Thyroid gland (tissue), 4 donors: ENCODE results near the gene FKRP.

Experiments
- POLR2A ChIP-seq, 2 donors: fragments of 450-650 bp; IDR thresholded peaks; one replicate each; pipeline ENCODE4 v1.6.1; 2017; ENCODE audit warnings: antibody characterized with exemption in 2 of 2, mild to moderate bottlenecking in 2 of 2, moderate library complexity in 1 of 2
- TF ChIP-seq, protein P1 (sequence below), 6 experiments: fragments of 200-600 bp in 3 of 6; fragments of 450-650 bp in 3 of 6; sonication (generic) in 3 of 6; IDR thresholded peaks; one replicate each; pipeline ENCODE4 v1.5.1; 2016 to 2019; ENCODE audit warnings: antibody characterized with exemption in 6 of 6, mild to moderate bottlenecking in 2 of 6, inconsistent platforms in 1 of 6, moderate library complexity in 1 of 6

DNA sequence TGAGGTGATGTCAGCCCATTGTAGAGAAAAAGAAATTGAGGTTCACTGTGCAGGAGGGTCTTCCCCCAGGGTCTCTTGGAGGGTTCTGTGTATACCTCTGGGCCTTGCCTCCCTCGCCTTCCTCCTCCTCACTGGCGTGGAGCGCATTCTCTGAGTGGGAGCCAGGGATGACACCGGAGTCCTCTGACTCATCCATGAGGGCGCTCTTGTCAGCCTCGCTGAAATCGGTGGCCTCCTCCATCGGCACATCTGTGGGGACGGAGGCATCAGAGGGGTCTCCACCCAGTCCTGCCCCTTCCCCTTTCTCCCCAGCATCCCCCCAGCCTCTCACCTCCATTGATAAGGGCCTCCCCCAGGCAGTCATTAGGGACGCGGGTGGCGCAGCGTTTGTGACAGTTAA, 45.2 kb upstream of the FKRP start:
- TF ChIP-seq, protein P1, sequence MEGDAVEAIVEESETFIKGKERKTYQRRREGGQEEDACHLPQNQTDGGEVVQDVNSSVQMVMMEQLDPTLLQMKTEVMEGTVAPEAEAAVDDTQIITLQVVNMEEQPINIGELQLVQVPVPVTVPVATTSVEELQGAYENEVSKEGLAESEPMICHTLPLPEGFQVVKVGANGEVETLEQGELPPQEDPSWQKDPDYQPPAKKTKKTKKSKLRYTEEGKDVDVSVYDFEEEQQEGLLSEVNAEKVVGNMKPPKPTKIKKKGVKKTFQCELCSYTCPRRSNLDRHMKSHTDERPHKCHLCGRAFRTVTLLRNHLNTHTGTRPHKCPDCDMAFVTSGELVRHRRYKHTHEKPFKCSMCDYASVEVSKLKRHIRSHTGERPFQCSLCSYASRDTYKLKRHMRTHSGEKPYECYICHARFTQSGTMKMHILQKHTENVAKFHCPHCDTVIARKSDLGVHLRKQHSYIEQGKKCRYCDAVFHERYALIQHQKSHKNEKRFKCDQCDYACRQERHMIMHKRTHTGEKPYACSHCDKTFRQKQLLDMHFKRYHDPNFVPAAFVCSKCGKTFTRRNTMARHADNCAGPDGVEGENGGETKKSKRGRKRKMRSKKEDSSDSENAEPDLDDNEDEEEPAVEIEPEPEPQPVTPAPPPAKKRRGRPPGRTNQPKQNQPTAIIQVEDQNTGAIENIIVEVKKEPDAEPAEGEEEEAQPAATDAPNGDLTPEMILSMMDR (IDR thresholded peaks at IDR 0.05) = no peak
- TF ChIP-seq POLR2A (IDR thresholded peaks at IDR 0.05) = no peak
